ENCODE results near the gene SLC2A9. TPM values are rescaled to one million over a fixed set of nuclear protein-coding genes. Genes with fewer than 3 reads are reported as not detected.

Gene SLC2A9
- total RNA-seq (2014; rRNA removed; shearing (Covaris generic)), result 1.8 and 1.9 TPM in 2 replicates

GRCh38 chr4:10020871-10021652 lies at the start of gene SLC2A9:
SLC2A9 (minus strand) TSS chr4:10021497; CDS start chr4:10021429, 68 bp downstream.
- DNase-seq (ENCODE audit: low spot score), result no peak

- DNase-seq (ENCODE audit: low spot score), result no peak
These were observed 47.9 kb upstream of the SLC2A9 start for GRCh38 chr4:10069075-10069642.

GRCh38 chr4:10066670-10067651 lies 45.7 kb upstream of the SLC2A9 start:
- DNase-seq (ENCODE audit: low spot score), result no peak

- DNase-seq (ENCODE audit: low spot score), result no peak
These were observed 44.9 kb upstream of the SLC2A9 start for GRCh38 chr4:10066206-10066605.

GRCh38 chr4:10063544-10064300 lies 42.4 kb upstream of the SLC2A9 start:
- peak; percentile 33 for DNase-seq (ENCODE audit: low spot score)

- DNase-seq (ENCODE audit: low spot score), result no peak
These were observed 40.5 kb upstream of the SLC2A9 start for GRCh38 chr4:10061650-10062415.

- DNase-seq (ENCODE audit: low spot score), result no peak
These were observed 37.1 kb upstream of the SLC2A9 start for GRCh38 chr4:10058371-10058770.

GRCh38 chr4:10057023-10057395 lies 35.7 kb upstream of the SLC2A9 start:
- no peak for DNase-seq (ENCODE audit: low spot score)

- no peak for DNase-seq (ENCODE audit: low spot score)
These were observed 35.2 kb upstream of the SLC2A9 start for GRCh38 chr4:10056334-10057022.

- DNase-seq (ENCODE audit: low spot score), result no peak
These were observed 34.6 kb upstream of the SLC2A9 start for GRCh38 chr4:10055871-10056270.

GRCh38 chr4:10054571-10055041 lies 33.3 kb upstream of the SLC2A9 start:
- no peak for DNase-seq (ENCODE audit: low spot score)

- no peak for DNase-seq (ENCODE audit: low spot score)
These were observed 32.5 kb upstream of the SLC2A9 start for GRCh38 chr4:10053635-10054453.

GRCh38 chr4:10051517-10052135 lies 30.3 kb upstream of the SLC2A9 start:
- DNase-seq (ENCODE audit: low spot score), result no peak

- no peak for DNase-seq (ENCODE audit: low spot score)
These were observed 29.4 kb upstream of the SLC2A9 start for GRCh38 chr4:10050721-10051120.

- no peak for DNase-seq (ENCODE audit: low spot score)
These were observed 29.0 kb upstream of the SLC2A9 start for GRCh38 chr4:10050261-10050661.

- DNase-seq (ENCODE audit: low spot score), result no peak
These were observed 27.8 kb upstream of the SLC2A9 start for GRCh38 chr4:10048941-10049697.

GRCh38 chr4:10047967-10048366 lies 26.7 kb upstream of the SLC2A9 start:
- no peak for DNase-seq (ENCODE audit: low spot score)

GRCh38 chr4:10046471-10046870 lies 25.2 kb upstream of the SLC2A9 start:
- DNase-seq (ENCODE audit: low spot score), result no peak

All from HT-29 (cell line).